Ovary (tissue), 9 donors: ENCODE measurements around the gene FAAP20. TPM values are rescaled to one million over a fixed set of nuclear protein-coding genes. Genes with fewer than 3 reads are reported as not detected.
A peak's percentile ranks its signal among the peaks of the same experiment; 100 is the strongest.

Experiments
- DNase-seq, 5 donors: peaks; one replicate each; pipeline ENCODE4 v3.0.0-alpha.2; 2019 to 2020
- H3K27ac ChIP-seq, 2 donors: fragments of 200-600 bp; one replicate each; pipeline versions ENCODE4 v1.5.1 to v1.8.0; 2019 to 2022
- H3K27me3 ChIP-seq: fragments of 200-600 bp; one replicate; pipeline ENCODE4 v1.8.0; 2022
- H3K36me3 ChIP-seq: fragments of 200-600 bp; sonication (generic); one replicate; pipeline ENCODE4 v1.5.1; 2019
- H3K4me1 ChIP-seq: one replicate; pipeline ENCODE4 v1.8.1; 2013; ENCODE audit warnings: mild to moderate bottlenecking, moderate library complexity; ENCODE audit not compliant: insufficient read depth
- H3K4me3 ChIP-seq: fragments of 200-600 bp; sonication (generic); one replicate; pipeline ENCODE4 v1.5.1; 2017
- H3K9me3 ChIP-seq, 2 donors: fragments of 200-600 bp in 1 of 2; sonication (generic) in 1 of 2; one replicate each; pipeline versions ENCODE4 v1.5.1 to v1.8.1; 2013 to 2019; ENCODE audit warnings: mild to moderate bottlenecking in 1 of 2, moderate library complexity in 1 of 2
- CTCF ChIP-seq, 3 donors: fragments of 450-650 bp in 2 of 3; fragments of 200-600 bp in 1 of 3; IDR thresholded peaks; one replicate each; pipeline versions ENCODE4 v1.5.1 to v1.8.0; 2016 to 2022; ENCODE audit warnings: antibody characterized with exemption in 3 of 3, mild to moderate bottlenecking in 1 of 3
- EP300 ChIP-seq: sonication (generic); formaldehyde crosslinking; IDR thresholded peaks from one replicate; pipeline ENCODE4 v1.6.1; 2017; ENCODE audit warnings: antibody characterized with exemption
- POLR2A ChIP-seq: fragments of 450-650 bp; IDR thresholded peaks from one replicate; pipeline ENCODE4 v1.6.1; 2017; ENCODE audit warnings: antibody characterized with exemption, mild to moderate bottlenecking, moderate library complexity
- WGBS, 3 donors: extraction: QIAGEN DNeasy Blood & Tissue Kit in 1 of 3; methylation state at CpG; one replicate each; pipeline versions ENCODE4 v1.1.5 to v1.1.7; 2013 to 2017; 5-methylcytosine and 5-hydroxymethylcytosine counted together
- intact Hi-C, 4 donors: fragments of 100-400 bp; cut with DNase I; formaldehyde crosslinking; loops; one replicate each; pipeline versions ENCODE4 v1.11.0 to v1.15.1; 2022 to 2023
- polyA plus RNA-seq, 2 donors: library from polyadenylated mRNA; stranded (reverse); fragments of 200-250 nt in 1 of 2; fragments of 350-450 nt in 1 of 2; fragmentation: Illumina TruSeq in 1 of 2; extraction: RNeasy Lipid Tissue Mini Kit (QIAGEN cat#74804) in 1 of 2; gene quantifications; one replicate each; pipeline ENCODE4 v1.2.3, GENCODE V29; 2013 to 2014
- total RNA-seq, 7 donors: library from RNA; depleted of rRNA in 2 of 7; stranded (reverse); fragments of >200 nt in 2 of 7; fragmentation: NEBNext Ultra II Directional in 3 of 7; extraction: Animal tissue kit (Norgen Biotek cat#: 25700) in 3 of 7; gene quantifications; one replicate each; pipeline versions ENCODE4 v1.1.0 to v1.2.4, GENCODE V29; 2016 to 2023
- donor health status: DM: no; HTN: no; CAD: no; lungs with moderate emphysema.
- donor health status: DM: no; HTN: no; CAD: no.
- donor health status: Bipolar disorder and iron deficiency.
- donor health status: DM: yes; HTN: yes; CAD: no.
- donor health status: DM: no; HTN: no; CAD: no.
- donor health status: DM: yes; HTN: yes; CAD: no.

The FAAP20 gene
- total and polyA plus RNA-seq, 9 donors, result 3.4 to 96.1 (median 61.7) TPM

DNA sequence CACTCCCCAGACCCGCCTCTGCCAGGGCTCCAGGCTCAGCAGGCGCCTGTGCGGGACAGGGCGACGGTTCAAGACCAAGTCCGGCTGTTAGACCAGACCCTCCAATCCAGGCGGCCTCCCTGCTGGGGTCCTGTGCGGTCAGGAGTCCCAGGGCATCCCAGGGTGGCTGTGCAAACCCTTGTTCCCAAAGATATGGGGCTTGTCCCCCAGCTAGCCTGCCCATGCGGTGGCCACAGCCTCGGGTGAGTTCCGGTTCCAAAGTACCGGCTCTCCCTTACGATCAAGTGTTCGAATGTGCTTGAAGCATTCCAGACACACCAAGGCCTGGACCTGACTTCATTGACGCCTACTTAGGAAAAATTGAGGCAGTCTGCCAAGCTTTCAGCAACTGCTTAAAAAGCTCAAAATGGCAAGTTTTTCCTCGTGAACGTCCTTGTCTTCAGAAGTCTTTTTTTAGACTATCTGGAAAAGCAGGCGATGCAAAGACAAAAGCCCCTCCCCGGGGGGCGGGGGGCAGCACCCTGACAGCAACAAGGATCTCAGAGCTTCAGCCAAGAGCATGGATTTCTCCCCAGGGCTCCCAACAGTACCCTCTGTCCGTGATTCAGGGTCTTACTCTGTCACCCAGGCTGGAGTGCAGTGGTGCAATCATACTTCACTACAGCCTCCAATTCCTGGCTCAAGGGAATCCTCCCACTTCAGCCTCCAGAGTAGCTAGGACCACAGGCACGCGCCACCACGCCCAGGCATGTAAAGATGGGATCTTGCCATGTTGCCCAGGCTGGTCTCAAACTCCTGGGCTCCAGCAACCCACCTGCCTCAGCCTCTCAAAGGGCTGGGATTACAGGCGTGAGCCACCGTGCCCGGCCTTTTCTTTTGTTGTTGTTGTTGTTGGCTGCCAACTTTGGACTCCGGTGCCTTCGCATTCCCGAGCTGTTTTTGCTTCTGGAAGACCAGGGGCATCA lies 2.3 kb downstream of the FAAP20 start:
- intact Hi-C loops, result loop anchor here in 3 of 4 donors (2.0 to 10.0 kb wide), 3 partner anchors 38 to 122 kb away; no protein-coding TSS in a partner anchor
- WGBS, 3 donors, result 32 to 45% (median 35%) methylated on average over 29 to 30 of the region's 30 CpGs
- TF ChIP-seq EP300 (no peak), POLR2A (no peak), CTCF (IDR thresholded peaks at IDR 0.05) (no peak)
- Histone ChIP-seq H3K27ac (peak overlapping the region; percentile 70 to 93), H3K4me3 (no peak overlapping the region), H3K27me3 (no peaks in the 10 kb centered on the region), H3K36me3 (no peaks in the 10 kb centered on the region), H3K4me1 (peaks cover 25% of the 10 kb centered on the region), H3K9me3 (no peaks in the 10 kb centered on the region)
- DNase-seq, result peak; percentile 58 to 65 (median 64)

- TF ChIP-seq POLR2A (no peak), EP300 (no peak), CTCF (IDR thresholded peaks at IDR 0.05) (no peak)
- H3K4me3 ChIP-seq, result peak overlapping the region; percentile 58
- 68 to 82% (median 71%) methylated on average over 17 to 19 of the region's 19 CpGs for WGBS, 3 donors
- H3K4me1 ChIP-seq, result peaks cover 25% of the 10 kb centered on the region
- H3K27ac ChIP-seq, result peak overlapping the region; percentile 79 to 93
- H3K9me3 ChIP-seq, result no peaks in the 10 kb centered on the region
- no peaks in the 10 kb centered on the region for H3K27me3 ChIP-seq
- DNase-seq, result peak in 2 of 5 donors; percentile 65 to 71
- H3K36me3 ChIP-seq, result no peaks in the 10 kb centered on the region
- intact Hi-C loops, result loop anchor here in 2 of 4 donors (5.0 to 10.0 kb wide), 2 partner anchors 42 to 124 kb away; no protein-coding TSS in a partner anchor
These were observed 4.0 kb downstream of the FAAP20 start for GRCh38 chr1:2190491-2190976.

GRCh38 chr1:2189459-2190425 lies 4.8 kb downstream of the FAAP20 start:
- Histone ChIP-seq H3K9me3 (no peaks in the 10 kb centered on the region), H3K27ac (peak overlapping the region; percentile 79 to 93), H3K27me3 (no peaks in the 10 kb centered on the region), H3K4me1 (peaks cover 25% of the 10 kb centered on the region), H3K4me3 (peak overlapping the region; percentile 58), H3K36me3 (no peaks in the 10 kb centered on the region)
- TF ChIP-seq POLR2A, result peak; percentile 83
- peak in 1 of 3 donors; percentile 16 for TF ChIP-seq CTCF (IDR thresholded peaks at IDR 0.05)
- TF ChIP-seq EP300, result peak; percentile 33
- peak; percentile 89 to 96 (median 96) for DNase-seq
- intact Hi-C loops, result loop anchor here in 3 of 4 donors (1.0 to 10.0 kb wide), 3 partner anchors 43 to 358 kb away; no protein-coding TSS in a partner anchor
- 3 to 6% (median 5%) methylated on average over 53 to 65 of the region's 65 CpGs for WGBS, 3 donors

GRCh38 chr1:2188336-2188735 lies 6.2 kb downstream of the FAAP20 start:
- H3K36me3 ChIP-seq, result no peaks in the 10 kb centered on the region

More at GRCh38 chr1:2188336-2188735, 6.2 kb downstream of the FAAP20 start:
- TF ChIP-seq CTCF (IDR thresholded peaks at IDR 0.05) (no peak), POLR2A (no peak), EP300 (no peak)
- peak in 3 of 5 donors; percentile 33 to 54 (median 45) for DNase-seq
- WGBS, 3 donors, result 86 to 93% (median 88%) methylated on average over 16 of the region's 16 CpGs
- no peak overlapping the region for H3K4me3 ChIP-seq
- no peaks in the 10 kb centered on the region for H3K9me3 ChIP-seq
- intact Hi-C loops, result no loop called here
- H3K4me1 ChIP-seq, result peaks cover 20% of the 10 kb centered on the region
- H3K27ac ChIP-seq, result no peak overlapping the region
- no peaks in the 10 kb centered on the region for H3K27me3 ChIP-seq
